Spleen (tissue), 11 donors: ENCODE measurements around the gene DHDDS. TPM values are rescaled to one million over a fixed set of nuclear protein-coding genes. Genes with fewer than 3 reads are reported as not detected.

Experiments used
- DNase-seq: peaks from one replicate; pipeline ENCODE4 v3.0.0-alpha.2; 2020
- H3K27ac ChIP-seq, 8 donors: fragments of 200-600 bp; sonication (generic) in 7 of 8; 1 replicate in 4 of 8; 2 replicates in 4 of 8; pipeline versions ENCODE4 v1.5.0 to v1.8.0; 2016 to 2021; ENCODE audit warnings: inconsistent platforms in 4 of 8, mild to moderate bottlenecking in 4 of 8, moderate library complexity in 1 of 8
- H3K27me3 ChIP-seq, 7 donors: fragments of 200-600 bp; sonication (generic) in 6 of 7; replicated peaks in 1 of 7; 1 replicate in 4 of 7; 2 replicates in 3 of 7; pipeline versions ENCODE4 v1.5.0 to v1.8.0; 2016 to 2021; ENCODE audit warnings: inconsistent platforms in 3 of 7, mild to moderate bottlenecking in 1 of 7
- H3K36me3 ChIP-seq, 6 donors: fragments of 200-600 bp; sonication (generic) in 5 of 6; 1 replicate in 4 of 6; 2 replicates in 2 of 6; pipeline versions ENCODE4 v1.5.0 to v1.8.0; 2016 to 2021; ENCODE audit warnings: inconsistent platforms in 2 of 6
- H3K4me1 ChIP-seq, 6 donors: fragments of 200-600 bp; sonication (generic) in 5 of 6; 1 replicate in 3 of 6; 2 replicates in 3 of 6; pipeline versions ENCODE4 v1.5.0 to v1.8.0; 2016 to 2021; ENCODE audit warnings: inconsistent platforms in 3 of 6
- H3K4me3 ChIP-seq, 8 donors: fragments of 200-600 bp; sonication (generic) in 7 of 8; 1 replicate in 4 of 8; 2 replicates in 4 of 8; pipeline versions ENCODE4 v1.5.0 to v1.8.0; 2016 to 2021; ENCODE audit warnings: inconsistent platforms in 4 of 8, mild to moderate bottlenecking in 4 of 8, moderate library complexity in 2 of 8
- H3K9me3 ChIP-seq, 8 donors: fragments of 200-600 bp; sonication (generic) in 7 of 8; 1 replicate in 4 of 8; 2 replicates in 4 of 8; pipeline versions ENCODE4 v1.5.0 to v1.8.0; 2016 to 2021; ENCODE audit warnings: inconsistent platforms in 4 of 8
- CTCF ChIP-seq, 11 experiments: fragments of 200-600 bp in 7 of 11; fragments of 450-650 bp in 4 of 11; sonication (generic) in 4 of 11; IDR thresholded peaks in 8 of 11; conservative IDR thresholded peaks in 3 of 11; 1 replicate in 7 of 11; 2 replicates in 4 of 11; pipeline versions ENCODE4 v1.4.0 to v1.8.0; 2016 to 2021; ENCODE audit warnings: antibody characterized with exemption in 11 of 11, inconsistent platforms in 4 of 11, mild to moderate bottlenecking in 1 of 11
- POLR2A ChIP-seq, 3 donors: fragments of 450-650 bp; IDR thresholded peaks; one replicate each; pipeline ENCODE4 v1.5.1; 2017; ENCODE audit warnings: antibody characterized with exemption in 3 of 3, mild to moderate bottlenecking in 1 of 3
- POLR2AphosphoS5 ChIP-seq, 3 donors: sonication (generic); formaldehyde crosslinking; IDR thresholded peaks; one replicate each; pipeline ENCODE4 v1.5.1; 2017; ENCODE audit warnings: antibody characterized with exemption in 3 of 3
- WGBS, 5 donors: extraction: QIAGEN DNeasy Blood & Tissue Kit in 3 of 5; methylation state at CpG; one replicate each; pipeline versions ENCODE4 v1.1.5 to v1.1.7; 2013 to 2018; 5-methylcytosine and 5-hydroxymethylcytosine counted together
- intact Hi-C: fragments of 100-400 bp; cut with DNase I; formaldehyde crosslinking; loops from one replicate; pipeline ENCODE4 v1.15.0; 2023; ENCODE audit warnings: low total_unique reads
- polyA plus RNA-seq, 3 donors: library from polyadenylated mRNA; stranded (reverse); fragments of 200-250 nt; gene quantifications; one replicate each; pipeline ENCODE4 v1.2.1, GENCODE V29; 2013
- total RNA-seq, 7 donors: library from RNA; depleted of rRNA in 3 of 7; stranded (reverse); fragments of >200 nt in 3 of 7; fragmentation: NEBNext Ultra II Directional in 4 of 7; extraction: Animal tissue kit (Norgen Biotek cat#: 25700) in 4 of 7; gene quantifications; one replicate each; pipeline versions ENCODE4 v1.1.0 to v1.2.1, GENCODE V29; 2016 to 2021
- donor health status: healthy with polysubstance abuse.
- donor health status: DM: no; HTN: no; CAD: no; lungs with moderate emphysema.
- donor health status: DM: no; HTN: no; CAD: no.
- donor health status: Bipolar disorder and iron deficiency.
- donor health status: healthy.
- donor health status: DM: no; HTN: no; CAD: no.
- donor health status: DM: yes; HTN: yes; CAD: no.

Gene DHDDS
- total and polyA plus RNA-seq, 10 donors: 11.1 to 48.8 (median 32.4) TPM

- peak; percentile 99 for DNase-seq
- Histone ChIP-seq H3K27me3 (no peaks in the 10 kb centered on the region), H3K4me3 (peak overlapping the region; percentile 75 to 99 (median 97)), H3K4me1 (peaks cover 27 to 83% (median 54%) of the 10 kb centered on the region in 6 donors), H3K27ac (peak overlapping the region; percentile 99 to 100 (median 100)), H3K36me3 (peaks cover 0 to 59% (median 42%) of the 10 kb centered on the region in 6 donors), H3K9me3 (no peaks in the 10 kb centered on the region)
- WGBS, 5 donors: 4 to 10% (median 6%) methylated on average over 31 to 71 of the region's 71 CpGs
- intact Hi-C loops: no loop called here
- TF ChIP-seq POLR2A (IDR thresholded peaks at IDR 0.05): no peak
- TF ChIP-seq POLR2AphosphoS5 (IDR thresholded peaks at IDR 0.05): peak; percentile 73 to 87 (median 86)
- TF ChIP-seq CTCF (IDR thresholded peaks at IDR 0.05 in 8 of 11, conservative IDR thresholded peaks at IDR 0.05 in 3 of 11): peak in 2 of 11 experiments; percentile 19 to 33
Observed at GRCh38 chr1:26472901-26473845, 41.1 kb downstream of the DHDDS start.

GRCh38 chr1:26474818-26475217 lies 42.7 kb downstream of the DHDDS start:
- H3K36me3 ChIP-seq: peaks cover 0 to 57% (median 47%) of the 10 kb centered on the region in 6 donors

GRCh38 chr1:26475989-26476388 lies 43.9 kb downstream of the DHDDS start:
- TF ChIP-seq POLR2AphosphoS5 (IDR thresholded peaks at IDR 0.05) (no peak), POLR2A (IDR thresholded peaks at IDR 0.05) (no peak), CTCF (IDR thresholded peaks at IDR 0.05 in 8 of 11, conservative IDR thresholded peaks at IDR 0.05 in 3 of 11) (no peak)
- no peak for DNase-seq
- Histone ChIP-seq H3K4me3 (no peak overlapping the region), H3K27me3 (no peaks in the 10 kb centered on the region), H3K36me3 (peaks cover 0 to 68% (median 47%) of the 10 kb centered on the region in 6 donors), H3K4me1 (peaks cover 19 to 55% (median 30%) of the 10 kb centered on the region in 6 donors), H3K27ac (peak overlapping the region in 1 of 8 donors; percentile 30), H3K9me3 (no peaks in the 10 kb centered on the region)
- 89 to 98% (median 95%) methylated on average over 3 of the region's 3 CpGs for WGBS, 5 donors
- intact Hi-C loops: no loop called here

More at GRCh38 chr1:26474818-26475217, 42.7 kb downstream of the DHDDS start:
- peaks cover 25 to 67% (median 41%) of the 10 kb centered on the region in 6 donors for H3K4me1 ChIP-seq
- 93 to 100% (median 97%) methylated on average over 1 of the region's 1 CpG for WGBS, 5 donors
- intact Hi-C loops: no loop called here
- no peak overlapping the region for H3K4me3 ChIP-seq
- no peaks in the 10 kb centered on the region for H3K9me3 ChIP-seq
- DNase-seq: no peak
- peak overlapping the region in 2 of 8 donors; percentile 99 to 100 for H3K27ac ChIP-seq
- TF ChIP-seq POLR2AphosphoS5 (IDR thresholded peaks at IDR 0.05) (no peak), CTCF (IDR thresholded peaks at IDR 0.05 in 8 of 11, conservative IDR thresholded peaks at IDR 0.05 in 3 of 11) (no peak), POLR2A (IDR thresholded peaks at IDR 0.05) (no peak)
- no peaks in the 10 kb centered on the region for H3K27me3 ChIP-seq

GRCh38 chr1:26476958-26477357 lies 44.8 kb downstream of the DHDDS start:
- DNase-seq: no peak
- H3K4me1 ChIP-seq: peaks cover 10 to 46% (median 20%) of the 10 kb centered on the region in 6 donors
- no peaks in the 10 kb centered on the region for H3K27me3 ChIP-seq
- H3K9me3 ChIP-seq: no peaks in the 10 kb centered on the region
- intact Hi-C loops: no loop called here
- TF ChIP-seq POLR2AphosphoS5 (IDR thresholded peaks at IDR 0.05) (no peak), CTCF (IDR thresholded peaks at IDR 0.05 in 8 of 11, conservative IDR thresholded peaks at IDR 0.05 in 3 of 11) (no peak), POLR2A (IDR thresholded peaks at IDR 0.05) (no peak)
- H3K36me3 ChIP-seq: peaks cover 0 to 76% (median 47%) of the 10 kb centered on the region in 6 donors
- WGBS, 5 donors: 82 to 92% (median 88%) methylated on average over 4 of the region's 4 CpGs
- no peak overlapping the region for H3K4me3 ChIP-seq
- peak overlapping the region in 2 of 8 donors; percentile 10 to 30 for H3K27ac ChIP-seq
